Fibroblast of peridontal ligament (primary cell): ENCODE measurements around the gene CTRB1.
"Not testable (repeated sequence)": the region's sequence is repeated elsewhere in the genome, so short reads cannot be mapped to it uniquely, and the experiment has no call there.

Source experiments
- DNase-seq: peaks from one replicate; pipeline ENCODE4 v3.0.0-alpha.2; 2010; ENCODE audit errors: extremely low read depth

The CTRB1 gene

GRCh38 chr16:75254359-75254837 is 35.6 kb downstream of the CTRB1 start:
- DNase-seq, result peak; percentile 74

- DNase-seq, result no peak
Observed at GRCh38 chr16:75256059-75256571, 37.3 kb downstream of the CTRB1 start.

DNA sequence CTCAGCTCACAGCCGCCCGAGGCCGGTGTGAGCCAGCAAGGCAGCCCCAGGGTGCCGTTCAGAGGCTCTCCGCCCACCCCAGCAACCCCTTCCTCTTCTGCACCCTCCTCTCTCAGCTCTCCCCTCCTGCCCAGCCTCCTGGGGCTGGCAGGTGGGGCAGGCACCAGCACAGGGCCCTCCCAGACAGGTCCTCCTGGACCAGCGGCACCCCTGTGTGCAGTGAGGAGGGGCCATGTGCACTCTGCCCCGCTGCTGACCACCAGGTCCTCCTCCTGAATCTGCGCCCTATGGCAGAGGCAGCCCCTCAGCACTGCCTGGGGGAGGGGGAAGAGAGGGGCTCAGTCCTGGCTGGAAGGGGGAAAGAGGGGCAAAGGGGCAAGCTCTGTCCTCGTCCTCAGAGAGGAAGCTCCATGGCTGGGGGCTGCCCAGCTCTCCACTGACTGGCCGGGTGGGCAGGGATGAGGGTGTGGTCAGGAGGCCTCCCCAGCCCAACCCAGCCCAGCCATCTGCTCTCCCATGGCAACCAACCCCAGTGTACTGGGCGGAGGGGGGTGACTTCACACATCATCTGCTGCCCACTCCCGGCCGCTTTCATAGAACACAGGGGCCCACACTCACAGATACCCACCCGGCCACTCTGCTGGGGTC is 38.0 kb downstream of the CTRB1 start:
- peak; percentile 32 for DNase-seq

DNA sequence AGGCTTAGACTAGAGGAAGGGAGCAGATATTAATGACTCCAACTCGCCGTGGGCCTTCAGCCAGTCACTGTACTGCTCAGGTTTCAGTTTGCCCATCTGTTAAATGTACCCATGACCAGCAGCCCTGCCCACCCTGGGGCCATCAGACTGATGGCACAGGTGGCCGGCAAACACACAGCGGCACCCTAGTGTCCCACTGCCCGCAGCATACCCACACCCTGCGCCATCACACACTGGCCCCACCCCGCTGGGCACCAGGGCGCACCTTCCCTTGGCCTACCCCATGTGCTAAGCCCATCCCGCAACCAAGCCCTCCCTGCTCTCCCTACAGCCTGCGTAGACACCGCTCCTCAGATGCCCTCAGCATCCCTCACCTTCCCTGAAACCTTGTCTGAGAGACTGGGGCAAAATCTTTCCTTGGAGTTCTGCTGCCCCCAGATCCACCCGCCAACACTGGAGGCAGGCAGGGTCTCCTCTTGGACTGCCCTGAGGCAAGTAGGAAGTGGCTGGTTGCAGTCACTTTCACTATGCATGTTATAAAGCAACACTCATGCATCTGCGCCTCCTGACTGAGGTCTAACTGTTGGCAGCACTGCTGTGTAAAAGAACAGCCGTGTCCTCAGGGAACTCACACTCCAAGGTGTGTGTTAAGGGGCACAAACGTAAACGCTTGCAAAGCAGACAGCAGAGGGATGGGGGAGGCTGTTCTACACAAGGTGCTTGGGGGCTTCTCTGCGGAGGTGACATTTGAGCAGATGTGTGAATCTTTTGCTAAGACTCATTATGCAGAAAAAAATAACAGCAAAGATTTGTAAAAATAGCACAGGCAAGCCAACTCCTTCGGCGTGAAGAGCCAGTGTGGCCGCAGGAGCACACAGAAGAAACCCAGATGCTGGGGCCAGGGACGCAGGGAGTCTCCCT is 39.4 kb downstream of the CTRB1 start:
- no peak for DNase-seq

GRCh38 chr16:75258807-75259141 is 40.0 kb downstream of the CTRB1 start:
- DNase-seq, result no peak

- no peak for DNase-seq
Observed at GRCh38 chr16:75260851-75261589, 42.2 kb downstream of the CTRB1 start.

DNA sequence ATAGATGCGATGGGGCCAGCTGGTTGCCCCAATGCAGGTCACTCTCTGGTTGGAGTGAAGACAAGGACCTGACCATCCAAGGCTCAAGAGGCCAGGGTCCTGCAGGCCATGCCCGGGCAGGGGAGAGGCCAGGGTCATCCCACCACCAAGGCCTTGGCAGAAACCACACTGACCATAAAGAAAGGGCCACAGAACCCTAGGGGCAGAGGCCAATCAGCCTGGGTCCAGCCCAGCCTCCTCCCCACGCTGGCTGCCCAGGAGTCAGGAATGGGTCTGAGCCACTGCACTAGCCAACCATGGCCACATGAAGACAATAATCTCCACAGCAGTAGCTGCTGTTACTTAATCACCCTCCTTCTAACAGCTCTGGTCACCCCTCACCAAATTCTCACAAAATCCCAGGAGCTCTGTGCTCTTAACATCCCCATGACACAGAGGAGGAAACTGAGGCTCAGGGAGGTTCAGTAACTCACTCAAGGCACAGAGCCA is 42.8 kb downstream of the CTRB1 start:
- DNase-seq, result no peak

DNA sequence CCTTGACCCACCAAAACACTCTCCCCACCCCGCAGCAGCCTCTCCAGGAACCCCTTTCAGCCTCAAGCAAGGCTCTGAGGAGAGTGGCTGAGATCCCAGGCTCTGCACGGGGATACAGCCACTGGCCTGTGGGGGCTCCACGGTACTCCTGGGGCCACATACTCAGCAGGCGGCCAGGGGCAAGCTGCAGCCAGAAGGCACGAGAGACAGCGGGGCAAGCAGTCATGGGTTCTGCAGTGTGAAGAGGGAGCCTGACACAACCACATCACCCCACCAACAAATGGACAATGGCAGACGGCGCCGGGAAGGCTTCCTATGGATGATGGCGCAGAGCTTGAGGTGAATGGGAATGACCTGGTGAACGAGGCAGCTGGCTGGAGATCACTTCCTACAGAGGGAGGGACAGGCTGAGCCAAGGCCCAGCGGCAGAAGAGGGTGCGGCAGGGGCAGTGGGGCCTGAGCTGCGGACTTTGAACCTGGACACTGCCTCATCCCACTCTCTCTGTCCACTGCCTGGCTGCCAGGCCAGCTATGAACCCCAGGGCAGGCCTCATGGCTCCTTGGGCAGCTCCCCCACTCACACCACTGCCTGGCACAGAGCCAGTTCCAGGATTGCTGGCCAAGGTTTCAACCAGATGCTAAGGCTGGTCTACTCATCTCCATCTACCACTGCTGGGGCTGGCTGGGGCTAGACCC is 43.5 kb downstream of the CTRB1 start:
- peak; percentile 41 for DNase-seq

- no peak for DNase-seq
Observed at GRCh38 chr16:75262800-75263127, 44.0 kb downstream of the CTRB1 start.

DNA sequence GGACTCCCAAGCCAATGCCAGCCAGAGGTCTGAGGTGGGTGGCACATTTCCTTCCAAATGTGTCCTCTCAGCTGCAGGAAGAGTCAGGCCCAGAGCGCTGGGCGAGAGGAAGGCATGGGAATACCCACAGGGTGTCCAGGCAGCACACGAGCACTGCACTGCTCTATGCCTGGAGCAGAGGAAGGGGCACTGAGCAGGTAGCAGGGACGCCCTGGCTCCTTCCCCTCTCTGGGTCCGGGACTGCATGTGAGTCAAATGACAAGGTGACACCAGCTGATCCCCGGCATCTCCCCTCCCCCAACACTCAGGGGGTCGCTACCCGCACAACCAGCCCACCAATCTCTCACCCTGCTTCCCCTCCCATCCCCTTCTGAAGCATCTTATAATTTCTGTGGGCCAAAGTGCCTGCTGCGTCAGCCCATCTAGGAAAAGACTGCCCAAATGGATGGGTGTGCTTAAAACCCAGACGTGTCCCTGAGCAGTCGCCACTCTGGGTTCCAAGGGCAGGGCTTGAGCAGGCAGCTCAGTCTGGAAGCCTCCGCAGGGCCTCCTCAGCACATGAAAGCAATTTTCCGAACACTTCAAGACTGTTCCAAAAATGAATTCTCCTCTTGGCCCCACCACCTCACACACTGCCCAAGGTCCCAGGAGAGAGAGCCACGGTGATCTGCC is 44.6 kb downstream of the CTRB1 start:
- DNase-seq, result peak; percentile 36

DNA sequence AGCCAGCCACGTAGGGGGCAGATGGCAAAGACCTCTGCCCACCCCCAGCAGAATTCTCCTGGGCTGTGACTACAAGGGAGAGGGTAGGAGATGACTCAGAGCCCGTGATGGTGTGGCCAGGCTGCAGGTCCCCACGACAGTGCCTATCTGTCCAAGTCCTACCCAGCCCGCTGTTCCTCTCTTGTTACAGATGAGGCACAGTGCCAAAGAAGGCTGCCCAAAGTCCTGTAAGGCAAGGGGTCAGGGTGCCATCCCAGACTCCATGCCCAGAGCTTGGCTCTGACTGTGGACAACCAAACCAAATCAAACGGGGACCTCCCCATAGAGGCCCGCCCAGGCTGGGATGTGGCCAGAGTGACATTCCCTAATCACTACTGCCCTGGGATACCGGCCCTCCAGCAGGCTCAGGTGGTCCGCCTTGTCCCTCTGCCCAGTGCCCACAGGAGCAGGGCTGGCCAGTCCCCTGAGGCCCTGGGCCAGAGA is 45.2 kb downstream of the CTRB1 start:
- DNase-seq, result no peak

- peak; percentile 51 for DNase-seq
Observed at GRCh38 chr16:75264457-75264998, 45.7 kb downstream of the CTRB1 start.

GRCh38 chr16:75264999-75265910 is 46.5 kb downstream of the CTRB1 start:
- no peak for DNase-seq

- peak; percentile 55 for DNase-seq
Observed at GRCh38 chr16:75265911-75266701, 47.3 kb downstream of the CTRB1 start.

GRCh38 chr16:75266738-75267630 is 48.2 kb downstream of the CTRB1 start:
- DNase-seq, result no peak

GRCh38 chr16:75267631-75268264 is 49.0 kb downstream of the CTRB1 start:
- DNase-seq, result no peak

DNA sequence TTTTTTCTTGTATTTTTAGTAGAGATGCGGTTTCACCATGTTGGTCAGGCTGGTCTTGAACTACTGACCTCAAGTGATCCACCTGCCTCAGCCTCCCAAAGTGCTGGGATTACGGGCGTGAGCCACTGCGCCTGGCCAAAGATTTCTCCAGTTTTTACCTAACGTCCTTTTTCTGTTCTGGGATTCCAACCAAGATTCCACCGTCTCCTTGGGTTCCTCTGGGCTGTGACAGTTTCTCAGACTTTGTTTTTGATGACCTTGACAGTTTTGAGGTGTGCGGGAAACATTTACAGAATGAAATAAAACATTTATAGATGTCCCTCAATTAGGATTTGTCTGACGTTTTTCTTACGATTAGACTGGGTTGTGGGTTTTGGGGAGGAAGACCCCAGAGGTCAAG is 50.6 kb downstream of the CTRB1 start:
- not testable (repeated sequence) for DNase-seq
